HCT116 (cell line): ENCODE measurements around the gene TAS2R39.

Experiments used
- ATF3 ChIP-seq: IDR thresholded peaks from 2 replicates; pipeline ENCODE4 v1.6.1; 2012
- CEBPB ChIP-seq: IDR thresholded peaks from 2 replicates; pipeline ENCODE4 v1.6.1; 2012; ENCODE audit warnings: low read depth
- EZH2 ChIP-seq: fragments of 200-600 bp; sonication (generic); IDR thresholded peaks from 2 replicates; pipeline ENCODE4 v1.6.1; 2017; ENCODE audit warnings: antibody characterized with exemption, mixed run types
- EZH2phosphoT487 ChIP-seq: fragments of 200-600 bp; IDR thresholded peaks from 2 replicates; pipeline ENCODE4 v1.6.1; 2018; ENCODE audit warnings: antibody characterized with exemption, borderline replicate concordance
- JUND ChIP-seq: IDR thresholded peaks from 2 replicates; pipeline ENCODE4 v1.6.1; 2012
- MAX ChIP-seq: IDR thresholded peaks from 2 replicates; pipeline ENCODE4 v1.6.1; 2012
- POLR2A ChIP-seq: IDR thresholded peaks from 2 replicates; pipeline ENCODE4 v1.7.0; 2011; ENCODE audit warnings: borderline replicate concordance; ENCODE audit not compliant: insufficient read depth, insufficient read length; ENCODE audit errors: extremely low read depth
- TCF7L2 ChIP-seq: IDR thresholded peaks from 2 replicates; pipeline ENCODE4 v1.7.0; 2011; ENCODE audit warnings: borderline replicate concordance, inconsistent platforms; ENCODE audit not compliant: insufficient read depth, insufficient read length; ENCODE audit errors: extremely low read depth
- YY1 ChIP-seq: IDR thresholded peaks from 2 replicates; pipeline ENCODE4 v1.6.1; 2011; ENCODE audit warnings: low read length, low read depth, moderate library complexity, mild to moderate bottlenecking; ENCODE audit not compliant: insufficient replicate concordance; ENCODE audit errors: extremely low read depth
- TF ChIP-seq, protein P1 (sequence below), 3 experiments: fragments of 200-600 bp in 1 of 3; sonication (generic) in 1 of 3; IDR thresholded peaks in 2 of 3; conservative IDR thresholded peaks in 1 of 3; 2 replicates each; pipeline ENCODE4 v1.5.1; 2012 to 2017; ENCODE audit warnings: low read depth in 2 of 3, low read length in 2 of 3, antibody characterized with exemption in 1 of 3, borderline replicate concordance in 1 of 3, control low read depth in 1 of 3, mild to moderate bottlenecking in 1 of 3, mixed read lengths in 1 of 3, mixed run types in 1 of 3, moderate library complexity in 1 of 3; ENCODE audit not compliant: insufficient read depth in 1 of 3

DNA sequence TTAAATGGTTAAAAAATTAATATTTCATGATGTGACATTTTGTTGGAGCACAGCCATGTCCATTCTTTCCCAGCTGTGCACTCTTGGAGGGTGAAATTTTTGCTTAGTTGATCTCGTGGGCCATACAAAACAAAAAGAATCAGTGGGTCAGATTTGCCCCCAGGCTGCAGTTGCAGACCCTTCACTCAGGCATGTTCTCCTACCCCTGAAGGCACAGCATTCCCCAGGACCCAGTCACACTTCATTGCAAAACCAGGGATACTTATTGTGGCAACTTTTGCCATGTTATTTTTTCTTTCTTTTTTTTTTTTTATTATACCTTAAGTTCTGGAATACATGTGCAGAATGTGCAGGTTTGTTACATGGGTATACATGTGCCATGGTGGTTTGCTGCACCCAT is 44.6 kb downstream of the TAS2R39 start:
- TF ChIP-seq, protein P1, sequence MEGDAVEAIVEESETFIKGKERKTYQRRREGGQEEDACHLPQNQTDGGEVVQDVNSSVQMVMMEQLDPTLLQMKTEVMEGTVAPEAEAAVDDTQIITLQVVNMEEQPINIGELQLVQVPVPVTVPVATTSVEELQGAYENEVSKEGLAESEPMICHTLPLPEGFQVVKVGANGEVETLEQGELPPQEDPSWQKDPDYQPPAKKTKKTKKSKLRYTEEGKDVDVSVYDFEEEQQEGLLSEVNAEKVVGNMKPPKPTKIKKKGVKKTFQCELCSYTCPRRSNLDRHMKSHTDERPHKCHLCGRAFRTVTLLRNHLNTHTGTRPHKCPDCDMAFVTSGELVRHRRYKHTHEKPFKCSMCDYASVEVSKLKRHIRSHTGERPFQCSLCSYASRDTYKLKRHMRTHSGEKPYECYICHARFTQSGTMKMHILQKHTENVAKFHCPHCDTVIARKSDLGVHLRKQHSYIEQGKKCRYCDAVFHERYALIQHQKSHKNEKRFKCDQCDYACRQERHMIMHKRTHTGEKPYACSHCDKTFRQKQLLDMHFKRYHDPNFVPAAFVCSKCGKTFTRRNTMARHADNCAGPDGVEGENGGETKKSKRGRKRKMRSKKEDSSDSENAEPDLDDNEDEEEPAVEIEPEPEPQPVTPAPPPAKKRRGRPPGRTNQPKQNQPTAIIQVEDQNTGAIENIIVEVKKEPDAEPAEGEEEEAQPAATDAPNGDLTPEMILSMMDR (IDR thresholded peaks at IDR 0.05 in 2 of 3, conservative IDR thresholded peaks at IDR 0.05 in 1 of 3; ENCODE audit: borderline replicate concordance in 1 of 3, insufficient read depth in 1 of 3, low read depth in 2 of 3, low read length in 2 of 3) = no peak
- TF ChIP-seq JUND = no peak
- no peak for TF ChIP-seq POLR2A
- TF ChIP-seq MAX = no peak
- no peak for TF ChIP-seq ATF3
- no peak for TF ChIP-seq EZH2
- TF ChIP-seq CEBPB = no peak
- no peak for TF ChIP-seq YY1
- TF ChIP-seq EZH2phosphoT487 = no peak
- TF ChIP-seq TCF7L2 = no peak
